T-helper 2 cell treated with Interferon-gamma antibody and Interleukin-4, amounts not matched to agents 5 μg/mL and 100 μg/mL, for 36 hours (primary cell): ENCODE data around the gene ATXN7L3.
"Not testable (repeated sequence)": the region's sequence is repeated elsewhere in the genome, so short reads cannot be mapped to it uniquely, and the experiment has no call there.

Source experiments
- DNase-seq: peaks from one replicate; pipeline ENCODE4 v3.0.0; 2021; ENCODE audit warnings: low spot score
- H3K27ac Mint-ChIP-seq: one replicate; pipeline ENCODE4 v1.8.0; 2021; ENCODE audit warnings: mild to moderate bottlenecking, mixed read lengths
- H3K27me3 Mint-ChIP-seq: one replicate; pipeline ENCODE4 v1.8.0; 2021; ENCODE audit warnings: low read depth, mixed read lengths
- H3K36me3 Mint-ChIP-seq: one replicate; pipeline ENCODE4 v1.8.0; 2021; ENCODE audit warnings: low read depth, mixed read lengths
- H3K4me1 Mint-ChIP-seq: one replicate; pipeline ENCODE4 v1.8.0; 2021; ENCODE audit warnings: low read depth, mixed read lengths
- H3K4me3 Mint-ChIP-seq: one replicate; pipeline ENCODE4 v1.8.0; 2022; ENCODE audit warnings: mild to moderate bottlenecking, moderate library complexity, mixed read lengths
- H3K9me3 Mint-ChIP-seq: one replicate; pipeline ENCODE4 v1.8.0; 2021; ENCODE audit warnings: mixed read lengths

The ATXN7L3 gene

GRCh38 chr17:44199553-44200477 is at the start of gene ATXN7L3:
Gene ATXN7L3 (minus strand): TSS chr17:44199884. CDS start chr17:44198070, 1,814 bp downstream.
- Mint-ChIP-seq H3K27me3 (no peaks in the 10 kb centered on the region), H3K27ac (peak within 1 kb of the TSS; percentile 95), H3K4me3 (peak within 1 kb of the TSS; percentile 94), H3K4me1 (peaks cover 37% of the 10 kb centered on the region), H3K36me3 (peaks cover 32% of the 10 kb centered on the region), H3K9me3 (no peaks in the 10 kb centered on the region)
- peak; percentile 96 for DNase-seq

- Mint-ChIP-seq H3K9me3 (no peaks in the 10 kb centered on the region), H3K27me3 (no peaks in the 10 kb centered on the region), H3K4me1 (peaks cover 25% of the 10 kb centered on the region), H3K27ac (no peak overlapping the region), H3K4me3 (no peak overlapping the region), H3K36me3 (no peaks in the 10 kb centered on the region)
- DNase-seq = no peak
Observed at GRCh38 chr17:44247876-44248736, 48.4 kb upstream of the ATXN7L3 start.

- no peak for DNase-seq
- no peak overlapping the region for H3K4me3 Mint-ChIP-seq
Observed at GRCh38 chr17:44247440-44247841, 47.8 kb upstream of the ATXN7L3 start.

GRCh38 chr17:44241106-44241624 is 41.5 kb upstream of the ATXN7L3 start:
- peaks cover 7% of the 10 kb centered on the region for H3K4me1 Mint-ChIP-seq
- no peaks in the 10 kb centered on the region for H3K27me3 Mint-ChIP-seq
- no peak overlapping the region for H3K27ac Mint-ChIP-seq
- H3K36me3 Mint-ChIP-seq = no peaks in the 10 kb centered on the region
- no peak overlapping the region for H3K4me3 Mint-ChIP-seq
- H3K9me3 Mint-ChIP-seq = no peaks in the 10 kb centered on the region
- no peak for DNase-seq

More at GRCh38 chr17:44247440-44247841, 47.8 kb upstream of the ATXN7L3 start:
- no peaks in the 10 kb centered on the region for H3K27me3 Mint-ChIP-seq
- H3K27ac Mint-ChIP-seq = no peak overlapping the region
- H3K9me3 Mint-ChIP-seq = no peaks in the 10 kb centered on the region
- no peaks in the 10 kb centered on the region for H3K36me3 Mint-ChIP-seq
- peaks cover 25% of the 10 kb centered on the region for H3K4me1 Mint-ChIP-seq

- not testable (repeated sequence) for H3K36me3 Mint-ChIP-seq, DNase-seq, H3K4me1 Mint-ChIP-seq, H3K27me3 Mint-ChIP-seq, H3K9me3 Mint-ChIP-seq, H3K27ac Mint-ChIP-seq, H3K4me3 Mint-ChIP-seq
Observed at GRCh38 chr17:44237886-44238285, 38.2 kb upstream of the ATXN7L3 start.

- H3K27me3 Mint-ChIP-seq = peaks cover 7% of the 10 kb centered on the region
- H3K4me3 Mint-ChIP-seq = no peak overlapping the region
- no peaks in the 10 kb centered on the region for H3K9me3 Mint-ChIP-seq
- peaks cover 4% of the 10 kb centered on the region for H3K4me1 Mint-ChIP-seq
- no peak overlapping the region for H3K27ac Mint-ChIP-seq
- DNase-seq = no peak
- no peaks in the 10 kb centered on the region for H3K36me3 Mint-ChIP-seq
Observed at GRCh38 chr17:44236444-44236991, 36.8 kb upstream of the ATXN7L3 start.

- H3K36me3 Mint-ChIP-seq = no peaks in the 10 kb centered on the region
- no peak overlapping the region for H3K27ac Mint-ChIP-seq
- H3K9me3 Mint-ChIP-seq = no peaks in the 10 kb centered on the region
- peaks cover 4% of the 10 kb centered on the region for H3K4me1 Mint-ChIP-seq
- DNase-seq = no peak
- peaks cover 7% of the 10 kb centered on the region for H3K27me3 Mint-ChIP-seq
- H3K4me3 Mint-ChIP-seq = no peak overlapping the region
Observed at GRCh38 chr17:44235583-44235936, 35.9 kb upstream of the ATXN7L3 start.

- Mint-ChIP-seq H3K9me3 (no peaks in the 10 kb centered on the region), H3K4me3 (no peak overlapping the region), H3K27me3 (peaks cover 7% of the 10 kb centered on the region), H3K36me3 (no peaks in the 10 kb centered on the region), H3K27ac (no peak overlapping the region), H3K4me1 (peaks cover 4% of the 10 kb centered on the region)
- no peak for DNase-seq
Observed at GRCh38 chr17:44233582-44233981, 33.9 kb upstream of the ATXN7L3 start.

GRCh38 chr17:44232061-44232460 is 32.4 kb upstream of the ATXN7L3 start:
- peaks cover 7% of the 10 kb centered on the region for H3K27me3 Mint-ChIP-seq
- H3K27ac Mint-ChIP-seq = no peak overlapping the region
- no peak for DNase-seq
- no peak overlapping the region for H3K4me3 Mint-ChIP-seq
- no peaks in the 10 kb centered on the region for H3K9me3 Mint-ChIP-seq
- H3K4me1 Mint-ChIP-seq = peaks cover 4% of the 10 kb centered on the region
- H3K36me3 Mint-ChIP-seq = no peaks in the 10 kb centered on the region

GRCh38 chr17:44230140-44230539 is 30.5 kb upstream of the ATXN7L3 start:
- Mint-ChIP-seq H3K27ac (no peak overlapping the region), H3K4me1 (peaks cover 4% of the 10 kb centered on the region), H3K4me3 (no peak overlapping the region), H3K9me3 (no peaks in the 10 kb centered on the region), H3K27me3 (peaks cover 7% of the 10 kb centered on the region), H3K36me3 (no peaks in the 10 kb centered on the region)
- no peak for DNase-seq

- Mint-ChIP-seq H3K27ac (no peak overlapping the region), H3K36me3 (no peaks in the 10 kb centered on the region), H3K4me1 (no peaks in the 10 kb centered on the region), H3K27me3 (peaks cover 7% of the 10 kb centered on the region), H3K4me3 (no peak overlapping the region), H3K9me3 (no peaks in the 10 kb centered on the region)
- no peak for DNase-seq
Observed at GRCh38 chr17:44229090-44229489, 29.4 kb upstream of the ATXN7L3 start.

- Mint-ChIP-seq H3K27me3 (no peaks in the 10 kb centered on the region), H3K27ac (no peak overlapping the region)
Observed at GRCh38 chr17:44223541-44224071, 23.9 kb upstream of the ATXN7L3 start.

GRCh38 chr17:44222112-44222869 is 22.6 kb upstream of the ATXN7L3 start:
- Mint-ChIP-seq H3K27me3 (no peaks in the 10 kb centered on the region), H3K4me3 (peak overlapping the region; percentile 92), H3K4me1 (peaks cover 16% of the 10 kb centered on the region), H3K27ac (peak overlapping the region; percentile 93), H3K9me3 (no peaks in the 10 kb centered on the region), H3K36me3 (peaks cover 15% of the 10 kb centered on the region)
- DNase-seq = peak; percentile 53

More at GRCh38 chr17:44223541-44224071, 23.9 kb upstream of the ATXN7L3 start:
- no peak for DNase-seq
- no peak overlapping the region for H3K4me3 Mint-ChIP-seq
- H3K9me3 Mint-ChIP-seq = no peaks in the 10 kb centered on the region
- peaks cover 11% of the 10 kb centered on the region for H3K4me1 Mint-ChIP-seq
- H3K36me3 Mint-ChIP-seq = peaks cover 8% of the 10 kb centered on the region
